Measurements from ENCODE around the gene TMEM39B.
"Not testable (repeated sequence)": the region's sequence is repeated elsewhere in the genome, so short reads cannot be mapped to it uniquely, and the experiment has no call there.

The TMEM39B gene

GRCh38 chr1:32113436-32113835 lies 40.7 kb downstream of the TMEM39B start:
- DNase-seq (ENCODE audit: low read depth) = not testable (repeated sequence)

- DNase-seq (ENCODE audit: low read depth) = no peak
These were observed 41.7 kb downstream of the TMEM39B start for GRCh38 chr1:32114420-32114819.

GRCh38 chr1:32115496-32115895 lies 42.8 kb downstream of the TMEM39B start:
- DNase-seq (ENCODE audit: low read depth) = peak; percentile 27

GRCh38 chr1:32116531-32116930 lies 43.8 kb downstream of the TMEM39B start:
- peak; percentile 64 for DNase-seq (ENCODE audit: low read depth)

GRCh38 chr1:32122151-32122550 lies 49.4 kb downstream of the TMEM39B start:
- DNase-seq (ENCODE audit: low read depth) = no peak

- DNase-seq (ENCODE audit: low read depth) = not testable (repeated sequence)
These were observed 50.6 kb downstream of the TMEM39B start for GRCh38 chr1:32123361-32123760.

GRCh38 chr1:32125313-32125712 lies 52.6 kb downstream of the TMEM39B start:
- no peak for DNase-seq (ENCODE audit: low read depth)

GRCh38 chr1:32126770-32127169 lies 54.0 kb downstream of the TMEM39B start:
- DNase-seq (ENCODE audit: low read depth) = no peak

GRCh38 chr1:32127409-32128198 lies 54.9 kb downstream of the TMEM39B start:
- no peak for DNase-seq (ENCODE audit: low read depth)

- no peak for DNase-seq (ENCODE audit: low read depth)
These were observed 55.7 kb downstream of the TMEM39B start for GRCh38 chr1:32128479-32128878.

GRCh38 chr1:32128964-32129363 lies 56.2 kb downstream of the TMEM39B start:
- no peak for DNase-seq (ENCODE audit: low read depth)

- DNase-seq (ENCODE audit: low read depth) = not testable (repeated sequence)
These were observed 61.2 kb downstream of the TMEM39B start for GRCh38 chr1:32133950-32134280.

- no peak for DNase-seq (ENCODE audit: low read depth)
These were observed 64.4 kb downstream of the TMEM39B start for GRCh38 chr1:32137111-32137510.

- peak; percentile 30 for DNase-seq (ENCODE audit: low read depth)
These were observed 66.2 kb downstream of the TMEM39B start for GRCh38 chr1:32138965-32139364.

GRCh38 chr1:32142446-32143301 lies 69.9 kb downstream of the TMEM39B start:
- peak; percentile 47 for DNase-seq (ENCODE audit: low read depth)

- DNase-seq (ENCODE audit: low read depth) = not testable (repeated sequence)
These were observed 70.6 kb downstream of the TMEM39B start for GRCh38 chr1:32143302-32143695.

- DNase-seq (ENCODE audit: low read depth) = no peak
These were observed 71.3 kb downstream of the TMEM39B start for GRCh38 chr1:32144033-32144432.

- not testable (repeated sequence) for DNase-seq (ENCODE audit: low read depth)
These were observed 75.1 kb downstream of the TMEM39B start for GRCh38 chr1:32147799-32148198.

GRCh38 chr1:32150847-32151246 lies 78.1 kb downstream of the TMEM39B start:
- peak; percentile 53 for DNase-seq (ENCODE audit: low read depth)

GRCh38 chr1:32151319-32151787 lies 78.6 kb downstream of the TMEM39B start:
- DNase-seq (ENCODE audit: low read depth) = peak; percentile 75

Data from amniotic epithelial cell (primary cell).